ENCODE measurements around the gene DRICH1. TPM values are rescaled to one million over a fixed set of nuclear protein-coding genes. Genes with fewer than 3 reads are reported as not detected.

DRICH1 gene
- total RNA-seq, 1 experiment from 2014 or later = not detected

DNA sequence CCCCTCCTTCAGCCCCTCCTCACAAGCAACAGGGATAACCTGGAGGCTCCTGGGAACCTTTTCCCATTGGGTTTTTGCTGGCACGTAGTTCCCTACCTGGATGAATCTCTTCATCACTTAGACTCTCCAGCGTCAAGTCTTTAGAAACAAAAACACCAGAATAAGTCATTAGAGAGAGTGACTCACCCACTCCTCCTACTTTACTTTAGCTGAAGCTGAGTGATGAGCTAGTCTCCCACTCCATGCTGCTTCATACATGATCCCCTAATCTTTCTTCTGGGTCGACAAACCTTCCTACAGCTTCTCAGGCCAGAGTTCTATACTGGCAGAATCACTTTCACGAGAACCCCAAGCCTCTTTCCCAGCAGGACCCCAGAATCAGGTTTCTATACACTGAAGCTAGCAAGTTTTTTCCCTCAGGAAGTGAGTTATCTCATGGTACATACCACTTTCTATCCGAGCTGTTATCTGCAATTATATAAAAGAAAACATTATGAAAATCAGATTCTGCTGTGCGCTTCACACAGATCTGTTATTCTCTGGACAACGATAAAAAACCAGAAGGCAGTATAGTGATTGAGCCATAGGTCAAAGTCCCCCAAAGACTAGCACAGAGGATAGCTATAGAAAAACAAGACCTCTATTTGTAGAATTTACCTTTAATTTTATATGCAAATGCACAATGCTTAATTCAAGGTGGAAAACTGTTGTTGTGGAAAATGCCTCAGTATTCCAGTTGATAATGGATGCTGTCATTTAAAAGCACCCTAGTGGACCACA is 18.7 kb downstream of the DRICH1 start:
- peaks cover 57% of the 10 kb centered on the region for H3K27me3 Mint-ChIP-seq (ENCODE audit: insufficient read depth, unreplicated experiment)
- DNase-seq (ENCODE audit: unreplicated experiment) = no peak
- TF ChIP-seq, protein P1, sequence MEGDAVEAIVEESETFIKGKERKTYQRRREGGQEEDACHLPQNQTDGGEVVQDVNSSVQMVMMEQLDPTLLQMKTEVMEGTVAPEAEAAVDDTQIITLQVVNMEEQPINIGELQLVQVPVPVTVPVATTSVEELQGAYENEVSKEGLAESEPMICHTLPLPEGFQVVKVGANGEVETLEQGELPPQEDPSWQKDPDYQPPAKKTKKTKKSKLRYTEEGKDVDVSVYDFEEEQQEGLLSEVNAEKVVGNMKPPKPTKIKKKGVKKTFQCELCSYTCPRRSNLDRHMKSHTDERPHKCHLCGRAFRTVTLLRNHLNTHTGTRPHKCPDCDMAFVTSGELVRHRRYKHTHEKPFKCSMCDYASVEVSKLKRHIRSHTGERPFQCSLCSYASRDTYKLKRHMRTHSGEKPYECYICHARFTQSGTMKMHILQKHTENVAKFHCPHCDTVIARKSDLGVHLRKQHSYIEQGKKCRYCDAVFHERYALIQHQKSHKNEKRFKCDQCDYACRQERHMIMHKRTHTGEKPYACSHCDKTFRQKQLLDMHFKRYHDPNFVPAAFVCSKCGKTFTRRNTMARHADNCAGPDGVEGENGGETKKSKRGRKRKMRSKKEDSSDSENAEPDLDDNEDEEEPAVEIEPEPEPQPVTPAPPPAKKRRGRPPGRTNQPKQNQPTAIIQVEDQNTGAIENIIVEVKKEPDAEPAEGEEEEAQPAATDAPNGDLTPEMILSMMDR (IDR thresholded peaks at IDR 0.05; ENCODE audit: unreplicated experiment) = no peak
- no peak overlapping the region for H3K27ac Mint-ChIP-seq (ENCODE audit: low read depth, unreplicated experiment)
- H3K4me1 Mint-ChIP-seq (ENCODE audit: insufficient read depth, unreplicated experiment) = no peaks in the 10 kb centered on the region
- CTCF ChIA-PET = interaction anchor here (1.0 kb wide), 1 partner anchor 23 kb away, joined by 4 read pairs; no protein-coding TSS in a partner anchor
- intact Hi-C loops (cut with micrococcal nuclease) = no loop called here
- H3K9me3 Mint-ChIP-seq (ENCODE audit: unreplicated experiment) = no peaks in the 10 kb centered on the region
- BruUV-seq (replicated peaks) = no TSS peak
- no peak overlapping the region for H3K4me3 Mint-ChIP-seq (ENCODE audit: unreplicated experiment)
- H3K36me3 Mint-ChIP-seq (ENCODE audit: insufficient read depth, unreplicated experiment) = no peaks in the 10 kb centered on the region
- POLR2A ChIA-PET = no interaction called here

DNA sequence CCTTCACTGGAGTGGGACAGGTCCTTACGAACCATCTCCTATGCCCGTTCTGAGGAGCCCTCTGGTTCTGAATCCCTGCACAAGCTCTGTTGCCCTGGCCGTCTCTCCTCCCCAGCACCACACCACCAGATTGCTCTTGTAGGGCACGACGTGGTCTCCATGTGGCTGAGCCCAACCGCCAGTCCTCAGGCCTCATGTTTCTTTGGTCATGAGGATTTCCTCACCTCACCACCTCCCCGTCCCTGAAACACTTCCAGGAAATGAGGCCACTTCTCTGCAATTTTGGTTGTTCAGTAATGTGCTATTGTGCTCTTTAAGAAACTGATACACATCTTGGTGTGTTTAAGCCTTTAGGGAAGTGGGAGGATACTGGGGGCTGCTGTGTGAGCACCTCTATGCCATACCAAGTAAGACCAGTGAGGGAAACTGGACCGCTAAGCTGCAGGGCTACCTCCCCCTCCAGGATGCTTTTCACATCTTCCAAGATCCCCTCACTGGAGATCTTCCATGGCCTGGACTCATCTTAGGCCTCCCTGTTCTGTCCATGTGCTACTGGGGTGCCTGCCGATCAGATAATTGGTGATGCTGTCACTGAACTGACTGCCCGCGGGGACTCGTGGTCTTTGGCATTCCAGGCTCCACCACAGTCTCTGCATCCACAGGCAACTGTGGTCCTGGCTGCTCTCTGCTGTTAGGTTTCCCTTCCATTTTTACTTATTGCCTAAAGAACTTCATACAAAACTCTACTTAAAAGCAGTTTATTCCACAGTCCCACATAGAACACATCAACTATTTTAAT is 21.9 kb downstream of the DRICH1 start:
- Mint-ChIP-seq H3K4me1 (ENCODE audit: insufficient read depth, unreplicated experiment) (no peaks in the 10 kb centered on the region), H3K4me3 (ENCODE audit: unreplicated experiment) (no peak overlapping the region), H3K27ac (ENCODE audit: low read depth, unreplicated experiment) (no peak overlapping the region), H3K27me3 (ENCODE audit: insufficient read depth, unreplicated experiment) (peaks cover 31% of the 10 kb centered on the region), H3K36me3 (ENCODE audit: insufficient read depth, unreplicated experiment) (no peaks in the 10 kb centered on the region), H3K9me3 (ENCODE audit: unreplicated experiment) (no peaks in the 10 kb centered on the region)
- DNase-seq (ENCODE audit: unreplicated experiment) = no peak
- ChIA-PET POLR2A (no interaction called here), CTCF (interaction anchor here (0.6 to 0.7 kb wide), 2 partner anchors 656 to 950 kb away, joined by 3 read pairs; no protein-coding TSS in a partner anchor)
- intact Hi-C loops (cut with micrococcal nuclease) = no loop called here
- TF ChIP-seq, protein P1 (IDR thresholded peaks at IDR 0.05; ENCODE audit: unreplicated experiment) = no peak
- BruUV-seq (replicated peaks) = no TSS peak

DNA sequence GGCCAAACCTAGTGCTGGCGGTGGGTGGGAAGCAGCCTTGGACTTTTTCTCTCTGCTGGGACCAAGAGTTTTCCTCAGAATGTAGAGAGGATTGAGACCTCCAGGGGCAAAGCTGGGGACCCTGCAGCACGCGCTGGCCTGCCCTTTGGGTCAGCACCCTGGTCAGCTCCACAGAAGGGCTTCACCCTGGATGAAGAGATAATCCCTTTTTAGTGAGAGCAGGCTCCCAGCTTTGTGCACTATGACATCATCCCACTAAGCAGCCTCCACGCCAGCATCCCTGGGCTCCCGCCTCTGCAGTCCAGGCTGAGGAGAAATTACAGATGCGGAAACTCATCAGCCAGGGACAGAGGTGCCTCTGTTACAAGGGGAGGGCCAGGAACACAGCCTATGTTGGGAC is 23.5 kb downstream of the DRICH1 start:
- TF ChIP-seq, protein P1 (IDR thresholded peaks at IDR 0.05; ENCODE audit: unreplicated experiment) = no peak

More for the DNA sequence above, 23.5 kb downstream of the DRICH1 start:
- intact Hi-C loops (cut with micrococcal nuclease) = no loop called here
- Mint-ChIP-seq H3K9me3 (ENCODE audit: unreplicated experiment) (no peaks in the 10 kb centered on the region), H3K36me3 (ENCODE audit: insufficient read depth, unreplicated experiment) (no peaks in the 10 kb centered on the region), H3K4me3 (ENCODE audit: unreplicated experiment) (no peak overlapping the region), H3K27me3 (ENCODE audit: insufficient read depth, unreplicated experiment) (peaks cover 24% of the 10 kb centered on the region), H3K27ac (ENCODE audit: low read depth, unreplicated experiment) (no peak overlapping the region), H3K4me1 (ENCODE audit: insufficient read depth, unreplicated experiment) (no peaks in the 10 kb centered on the region)
- ChIA-PET CTCF (no interaction called here), POLR2A (interaction anchor here (0.7 kb wide), 1 partner anchor 596 kb away, joined by 3 read pairs; no protein-coding TSS in a partner anchor)
- no TSS peak for BruUV-seq (replicated peaks)
- peak; percentile 24 for DNase-seq (ENCODE audit: unreplicated experiment)
